Midbrain (tissue), 1 donor: ENCODE results near the gene NUP62.
"Not testable (repeated sequence)": the region's sequence is repeated elsewhere in the genome, so short reads cannot be mapped to it uniquely, and the experiment has no call there.

ENCODE experiments used
- DNase-seq: peaks from one replicate; lab custom pipeline; 2025; lab: John Stamatoyannopoulos, UW

Gene NUP62

DNA sequence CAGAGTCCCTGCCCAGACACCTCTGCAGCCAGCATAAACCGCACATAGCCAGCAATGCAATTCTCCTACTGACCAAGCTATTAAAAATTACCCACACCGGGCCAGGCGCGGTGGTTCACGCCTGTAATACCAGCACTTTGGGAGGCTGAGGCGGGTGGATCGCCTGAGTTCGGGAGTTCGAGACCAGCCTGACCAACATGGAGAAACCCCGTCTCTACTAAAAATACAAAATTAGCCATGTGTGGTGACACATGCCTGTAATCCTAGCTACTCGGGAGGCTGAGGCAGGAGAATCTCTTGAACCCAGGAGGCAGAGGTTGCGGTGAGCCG is 4.5 kb downstream of the NUP62 start:
- not testable (repeated sequence) for DNase-seq

DNA sequence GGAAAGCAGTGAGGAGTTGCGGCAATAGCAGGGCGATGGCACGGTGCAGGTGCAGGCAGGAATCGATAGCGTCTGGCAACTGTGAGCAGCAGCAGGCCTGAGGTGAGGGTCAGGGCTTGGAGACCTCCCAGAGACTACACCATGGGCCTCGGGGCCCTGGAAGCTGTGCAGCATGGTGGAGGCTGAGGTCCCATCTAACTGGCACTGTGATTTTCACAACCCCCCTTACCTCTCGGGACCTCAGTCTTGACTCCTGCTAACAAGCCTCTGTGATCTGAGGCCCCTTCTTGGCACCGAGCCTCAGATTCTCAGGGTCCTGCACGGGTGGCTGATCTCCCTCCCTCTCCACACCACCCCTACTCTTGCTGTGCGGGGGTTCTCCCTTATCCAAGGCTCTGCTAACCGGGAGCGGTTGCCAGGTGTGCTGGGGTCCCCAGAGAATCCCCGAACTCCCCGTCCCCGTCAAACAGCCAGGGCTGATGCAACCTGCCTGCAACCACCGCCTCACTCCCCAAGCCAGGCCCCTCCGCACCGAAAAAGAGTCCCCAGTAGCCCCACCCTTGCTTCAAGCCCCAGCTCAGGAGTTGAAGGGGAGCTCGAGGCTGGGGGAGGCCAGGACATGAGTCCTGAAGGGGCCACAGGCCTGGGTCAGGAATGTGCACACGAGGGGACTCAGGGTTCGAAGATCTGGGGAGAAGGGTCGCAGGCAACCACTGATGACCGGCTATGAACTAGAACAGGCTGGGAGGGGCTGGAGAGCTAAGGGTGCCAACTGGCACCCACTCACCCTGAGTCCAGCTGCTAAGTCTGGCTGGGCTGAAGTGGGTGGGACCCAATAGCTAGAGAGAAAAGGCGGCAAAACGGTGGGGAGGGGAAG is 5.1 kb downstream of the NUP62 start:
- DNase-seq, result no peak

DNA sequence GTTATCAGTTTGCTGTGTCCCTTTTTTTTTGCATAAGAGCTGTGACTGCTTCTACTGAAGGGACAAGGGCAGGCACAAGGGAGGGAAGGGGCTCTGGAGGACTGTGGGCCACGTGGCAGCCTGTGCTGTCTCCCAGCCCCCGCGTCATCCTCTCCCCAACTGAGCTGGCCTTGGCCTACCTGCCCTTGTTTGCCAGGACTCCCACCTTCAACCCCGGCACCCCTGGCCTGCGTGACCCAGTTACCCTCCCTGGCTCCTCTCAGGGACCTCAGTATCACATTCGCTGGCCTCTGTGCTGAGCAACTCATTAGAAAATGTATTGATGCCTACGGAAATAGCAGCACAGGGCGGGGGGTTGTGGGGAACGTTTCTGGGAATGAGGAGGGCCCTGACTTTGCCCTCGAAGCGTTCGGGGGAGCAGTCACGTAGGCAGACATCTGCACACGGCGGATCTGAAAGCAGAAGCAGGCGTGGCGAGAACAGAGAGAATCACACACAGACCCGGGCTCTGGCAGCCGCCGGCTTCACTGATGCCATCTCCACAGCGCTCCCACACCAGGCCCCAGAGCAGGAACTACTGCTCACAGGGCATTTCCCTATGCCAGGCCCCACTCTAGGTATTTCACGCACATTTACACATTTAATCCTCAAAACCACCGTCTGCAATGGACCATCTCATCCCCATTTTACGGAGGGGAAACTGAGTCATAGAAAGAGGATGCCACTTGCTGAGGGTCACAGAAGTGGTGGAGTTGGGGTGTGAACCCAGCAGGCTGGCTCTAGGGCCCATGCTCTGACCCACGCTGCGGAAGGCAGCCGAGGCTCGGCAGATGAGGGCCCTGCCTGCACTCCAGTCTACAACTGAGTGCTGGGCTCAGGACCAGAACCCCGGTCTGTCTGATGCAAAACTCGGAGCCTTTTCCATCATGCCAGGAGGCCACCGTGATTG is 6.0 kb downstream of the NUP62 start:
- DNase-seq, result no peak

DNA sequence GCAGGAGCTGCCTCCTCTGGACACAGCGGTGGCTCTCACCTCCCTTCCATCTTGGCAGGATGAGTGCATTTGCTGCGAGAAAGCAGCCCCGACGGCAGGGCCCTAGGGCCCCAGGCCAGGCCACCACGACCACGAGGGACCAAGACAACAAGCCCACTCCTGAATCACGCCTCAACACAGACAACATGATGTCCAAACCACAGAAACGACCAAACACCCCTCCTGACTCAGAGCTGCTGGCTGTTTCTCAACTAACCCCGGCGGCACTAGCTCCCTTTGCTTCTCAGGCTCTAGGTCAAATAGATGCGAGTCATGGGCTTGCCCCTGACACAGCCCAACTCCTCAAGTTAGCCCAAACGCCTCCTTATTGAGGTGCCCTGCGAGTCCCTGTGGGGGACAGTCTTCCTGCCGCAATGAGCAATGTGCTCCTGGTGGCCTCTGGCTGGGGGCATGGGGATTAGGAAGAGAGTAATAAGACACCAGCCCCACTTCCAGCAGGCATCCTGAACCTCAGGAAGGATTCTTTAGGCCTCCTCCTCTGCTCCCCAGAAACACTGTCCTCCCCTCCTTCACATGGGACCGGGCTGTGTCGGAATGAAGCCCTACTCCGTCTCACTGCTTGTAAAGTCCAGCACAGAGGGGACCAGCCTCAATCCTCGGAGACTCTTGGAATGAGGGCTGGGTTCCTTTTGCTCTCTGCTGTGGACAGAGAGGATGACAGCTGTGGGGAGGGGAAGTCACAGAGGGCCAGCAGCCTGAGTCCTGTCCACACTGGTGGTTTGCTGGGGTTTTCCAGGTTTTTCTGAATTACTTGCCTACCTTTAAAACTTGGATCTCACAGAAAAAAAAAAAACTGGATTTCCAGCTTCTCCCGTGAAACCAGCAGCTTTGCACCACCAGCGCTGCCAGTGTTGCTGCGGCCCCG is 7.2 kb downstream of the NUP62 start:
- DNase-seq, result no peak

DNA sequence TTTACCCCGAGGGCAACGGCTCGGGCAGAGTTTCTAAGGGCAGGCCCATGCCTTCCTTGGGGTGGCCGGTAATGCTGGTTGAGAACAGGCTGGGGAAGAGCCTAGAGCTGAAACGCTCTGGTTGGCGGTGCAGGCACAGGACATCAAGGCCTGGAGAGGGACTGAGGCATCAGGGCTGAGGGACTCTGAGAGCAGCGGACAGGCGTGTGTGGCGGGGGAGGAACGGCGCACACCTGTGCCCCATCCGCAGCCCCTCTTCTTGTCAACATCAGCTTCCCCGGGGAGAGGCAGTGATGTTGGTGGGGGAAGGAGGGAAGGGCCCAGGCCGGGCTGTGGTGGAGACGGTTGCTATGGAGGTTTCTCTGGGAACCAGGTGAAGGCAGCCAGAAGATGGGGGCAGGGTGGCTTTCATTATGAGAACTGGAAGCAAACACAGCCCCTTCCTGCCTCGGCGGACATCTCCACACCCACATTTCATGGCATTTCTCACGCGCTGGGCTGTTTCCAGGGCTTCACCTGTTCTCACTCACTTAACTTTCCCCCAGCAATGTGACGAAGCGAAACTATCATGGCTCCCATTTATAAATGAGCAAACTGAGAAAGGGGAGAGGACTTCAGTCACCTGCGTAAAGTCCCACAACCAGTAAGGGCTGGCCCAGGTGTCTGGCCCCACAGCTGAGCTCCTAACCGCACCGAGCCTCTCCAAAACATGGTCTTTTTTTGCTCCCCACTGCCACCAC is 8.5 kb downstream of the NUP62 start:
- no peak for DNase-seq

DNA sequence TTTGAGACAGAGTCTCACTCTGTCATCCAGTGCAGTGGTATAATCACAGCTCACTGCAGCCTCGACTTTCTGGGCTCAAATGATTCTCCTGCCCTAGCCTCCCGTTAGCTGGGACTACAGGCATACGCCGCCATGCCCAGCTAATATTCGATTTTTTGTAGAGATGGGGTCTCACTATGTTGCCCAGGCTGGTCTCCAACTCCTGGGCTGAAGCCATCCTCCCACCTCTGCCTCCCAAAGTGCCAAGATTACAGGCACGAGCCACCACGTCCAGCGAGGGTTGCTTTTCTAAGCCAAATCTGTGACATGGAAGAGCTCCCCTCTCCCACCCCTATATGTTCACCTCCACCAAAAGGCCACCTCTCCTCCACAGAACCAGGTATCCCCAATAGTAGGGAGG is 11.2 kb downstream of the NUP62 start:
- DNase-seq, result no peak

DNA sequence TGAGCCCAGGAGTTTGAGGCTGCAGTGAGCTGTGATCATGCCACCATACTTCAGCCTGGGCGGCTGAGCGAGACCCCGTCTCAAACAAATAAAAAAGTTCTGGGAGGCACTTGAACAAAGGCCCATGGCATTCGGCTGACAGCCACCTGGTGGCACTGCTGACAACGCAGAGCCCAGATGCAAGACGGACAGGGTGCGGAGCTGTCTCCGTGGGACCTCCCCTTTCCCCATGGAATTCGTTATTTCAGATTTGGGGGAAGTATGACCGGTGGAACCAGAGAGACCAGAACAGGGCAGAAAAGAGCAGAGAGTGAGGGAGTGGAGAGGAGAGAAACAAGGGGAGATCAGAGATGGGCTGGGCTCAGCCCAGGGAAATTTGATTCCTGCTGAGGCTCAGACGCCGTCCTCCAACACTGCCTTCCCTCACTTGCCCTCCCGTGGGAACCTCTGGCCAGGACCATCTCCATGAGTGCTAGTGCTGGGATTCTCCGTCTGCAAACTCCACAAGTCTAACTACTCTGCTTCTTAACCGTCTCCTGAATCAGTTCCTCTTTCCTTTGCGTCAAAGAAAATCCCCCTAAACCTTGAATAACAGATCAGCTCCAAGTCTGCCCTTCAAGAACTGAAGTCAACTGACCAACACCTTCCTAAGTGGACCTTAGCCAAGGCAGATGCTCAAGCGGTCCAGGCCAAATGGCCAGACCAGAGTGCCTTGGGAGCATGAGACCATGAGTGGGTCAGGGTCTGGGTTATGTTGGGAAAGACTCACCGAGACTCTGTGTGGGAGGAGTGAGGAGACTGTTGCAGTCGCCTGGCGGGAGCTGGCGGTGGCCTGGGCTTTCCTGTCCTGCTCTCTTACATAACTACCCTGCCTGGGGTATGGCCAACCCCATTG is 12.2 kb downstream of the NUP62 start:
- DNase-seq, result no peak

DNA sequence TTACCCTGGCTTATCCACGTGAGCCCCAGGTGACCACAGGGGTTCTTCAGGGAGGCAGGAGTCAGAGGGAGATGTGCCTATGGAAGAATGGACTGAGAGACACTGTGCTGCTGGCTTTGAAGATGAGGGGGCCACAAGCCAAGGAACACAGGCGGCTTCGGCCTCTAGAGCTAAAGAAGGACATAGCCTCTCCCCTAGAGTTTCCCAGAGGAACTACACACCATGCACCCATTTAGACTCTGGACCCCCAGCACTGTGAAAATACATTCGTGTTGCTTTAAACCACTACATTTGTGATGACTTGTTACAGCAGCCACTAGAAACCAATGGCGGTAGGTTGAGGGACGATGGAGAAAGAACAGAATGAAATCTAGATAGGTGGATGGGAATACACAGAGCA is 14.0 kb downstream of the NUP62 start:
- DNase-seq, result no peak

DNA sequence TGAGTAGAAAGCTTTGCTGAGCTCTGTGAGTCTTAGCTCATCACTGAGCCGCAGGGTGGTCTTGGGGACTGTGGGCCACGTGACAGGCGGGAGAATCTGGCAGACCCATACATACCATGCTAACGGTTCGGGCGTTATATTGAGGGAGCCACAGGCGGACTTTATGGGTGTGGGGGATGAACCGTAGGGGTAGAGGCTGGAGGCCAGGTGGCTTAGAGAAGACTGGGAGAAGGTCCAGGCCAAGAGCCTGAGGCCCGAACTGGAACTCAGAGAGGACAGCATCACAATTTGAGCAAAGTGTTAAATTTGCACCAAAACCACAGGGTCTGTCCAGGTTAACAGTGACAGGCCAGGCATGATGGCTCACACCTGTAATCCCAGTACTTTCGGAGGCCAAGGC is 15.6 kb downstream of the NUP62 start:
- no peak for DNase-seq

DNA sequence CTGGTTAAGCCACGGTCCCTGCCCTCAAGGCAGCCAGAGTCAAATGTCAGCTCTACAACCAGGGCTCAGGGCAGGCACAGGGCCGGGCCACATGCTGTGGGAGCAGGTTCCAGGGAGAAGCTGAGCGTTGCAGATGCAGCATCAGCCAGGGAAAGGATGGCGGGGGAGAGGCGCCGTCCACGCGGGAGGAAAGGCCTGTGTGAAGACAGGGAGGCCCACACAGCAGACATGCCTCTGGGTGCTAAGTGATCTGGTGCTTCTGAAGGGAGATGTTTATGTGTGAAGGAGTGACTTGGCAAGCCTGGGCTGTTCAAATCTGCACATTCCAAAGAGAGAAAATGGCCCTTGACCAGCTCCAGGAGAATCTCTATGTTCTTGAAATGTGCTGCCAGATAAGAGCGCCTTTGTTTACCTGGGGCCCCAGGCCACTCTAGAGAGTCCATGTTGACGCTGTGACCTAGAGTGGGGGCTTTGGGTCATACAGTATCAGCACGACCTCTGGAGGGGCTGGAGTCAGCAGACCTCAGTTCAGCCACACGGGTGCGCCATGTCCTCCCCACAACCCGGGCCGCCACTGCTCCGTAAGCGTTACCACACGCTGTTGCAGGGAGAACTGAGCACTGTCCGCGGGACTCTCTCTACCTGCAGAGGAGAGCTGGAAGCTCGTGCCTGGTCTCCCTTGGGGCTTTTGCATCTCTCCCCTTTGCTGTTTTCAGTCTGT is 16.2 kb downstream of the NUP62 start:
- DNase-seq, result no peak

DNA sequence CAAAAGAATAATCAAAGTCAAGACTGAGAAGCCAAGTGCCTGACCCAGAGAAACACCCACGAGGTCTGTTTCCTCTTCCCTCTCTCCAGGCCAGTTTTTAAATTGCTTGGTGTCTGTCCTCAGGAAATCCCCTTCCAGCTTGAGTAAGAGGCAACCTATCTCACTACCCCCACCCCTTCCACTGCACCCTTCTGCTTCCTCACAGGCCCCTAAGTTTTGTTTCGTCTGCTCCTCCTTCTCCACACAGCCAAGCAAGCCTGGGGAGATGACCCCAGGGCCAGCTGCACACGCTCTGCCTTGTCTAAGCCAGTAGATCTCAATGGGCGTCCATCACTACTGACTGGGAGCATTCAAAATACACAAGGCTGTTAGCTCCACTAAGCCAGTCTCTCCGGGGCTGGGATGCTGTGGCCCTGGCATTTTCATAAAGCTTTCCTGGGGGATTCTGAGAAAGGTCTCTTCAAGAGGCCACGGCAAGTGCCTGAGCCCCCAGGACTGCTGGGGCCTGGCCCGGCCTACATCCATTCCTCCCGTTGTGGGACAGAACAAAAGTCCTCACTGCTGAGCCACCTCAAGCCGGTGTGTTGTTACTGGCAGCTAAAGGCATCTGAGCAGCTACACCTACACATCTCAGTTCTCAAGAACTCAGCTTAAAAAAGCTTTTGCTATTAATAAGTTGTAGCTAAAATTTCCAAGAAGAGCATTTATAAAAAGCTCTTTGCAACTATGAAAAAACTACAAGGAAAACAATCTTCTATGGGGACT is 17.7 kb downstream of the NUP62 start:
- DNase-seq, result peak; percentile 16

DNA sequence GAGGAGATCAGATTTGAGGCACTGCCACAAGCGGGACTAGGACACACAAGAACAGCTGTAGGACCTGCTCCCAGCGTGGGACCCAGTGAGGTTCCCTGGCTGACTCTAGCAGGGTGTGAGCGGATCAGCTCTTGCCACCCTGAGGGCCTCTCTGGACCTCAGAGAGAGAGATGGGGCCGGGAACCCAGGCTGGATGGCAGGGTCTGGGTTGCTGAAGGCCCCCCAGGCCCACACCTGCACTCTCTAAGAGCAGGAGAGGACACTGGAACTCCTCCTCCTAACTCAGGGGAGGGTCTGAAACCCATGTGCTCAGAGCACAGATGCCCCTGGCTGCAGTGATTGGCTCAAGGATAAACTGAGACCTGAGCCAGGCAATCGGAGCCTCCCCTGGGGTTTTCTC is 19.1 kb downstream of the NUP62 start:
- no peak for DNase-seq

DNA sequence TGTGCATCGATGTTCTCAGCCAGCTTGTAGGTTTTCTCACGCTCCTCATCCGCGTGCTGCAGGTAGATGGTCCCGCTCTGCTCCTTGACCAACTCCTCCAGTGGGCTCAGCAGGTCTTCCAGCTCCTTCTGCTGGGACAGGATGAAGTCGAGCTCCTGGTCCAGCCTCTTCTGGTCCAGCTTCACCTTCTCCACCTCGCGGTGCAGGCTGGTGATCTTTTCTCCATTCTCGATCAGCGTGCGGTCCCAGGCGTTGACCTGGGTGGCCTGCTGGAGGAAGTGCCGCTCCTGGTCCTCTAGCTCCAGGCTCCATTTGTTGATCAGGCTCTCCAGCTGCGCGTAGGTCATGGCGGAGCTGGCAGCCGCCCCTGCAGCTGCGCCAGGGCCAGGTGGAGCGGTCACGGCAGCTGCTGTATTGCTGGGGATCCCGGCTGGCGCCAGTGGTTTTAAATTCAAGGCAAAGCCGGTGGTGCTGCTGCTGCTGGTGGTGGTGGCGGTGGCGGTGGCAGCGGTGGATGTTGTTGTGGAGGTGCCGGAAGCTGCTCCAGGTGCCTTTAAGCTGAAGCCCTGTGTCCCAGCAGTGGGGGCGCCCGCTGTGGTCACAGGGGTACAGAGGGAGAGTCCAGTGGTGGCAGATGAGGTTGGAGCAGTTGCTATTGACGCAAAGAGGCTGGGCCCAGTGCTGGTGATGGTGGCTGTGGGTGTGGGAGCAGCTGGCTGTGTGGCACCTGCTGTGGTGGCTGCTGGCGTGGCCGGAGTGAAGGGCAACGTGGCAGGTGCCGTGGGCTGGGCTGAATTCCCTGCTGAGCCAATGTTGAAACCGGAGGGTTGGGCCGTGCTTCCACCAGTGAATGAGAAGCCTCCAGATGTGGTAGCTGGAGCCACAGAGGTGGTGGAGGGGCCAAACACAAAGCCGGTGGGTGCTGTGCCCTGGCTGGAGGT is 20.6 kb downstream of the NUP62 start:
- no peak for DNase-seq

DNA sequence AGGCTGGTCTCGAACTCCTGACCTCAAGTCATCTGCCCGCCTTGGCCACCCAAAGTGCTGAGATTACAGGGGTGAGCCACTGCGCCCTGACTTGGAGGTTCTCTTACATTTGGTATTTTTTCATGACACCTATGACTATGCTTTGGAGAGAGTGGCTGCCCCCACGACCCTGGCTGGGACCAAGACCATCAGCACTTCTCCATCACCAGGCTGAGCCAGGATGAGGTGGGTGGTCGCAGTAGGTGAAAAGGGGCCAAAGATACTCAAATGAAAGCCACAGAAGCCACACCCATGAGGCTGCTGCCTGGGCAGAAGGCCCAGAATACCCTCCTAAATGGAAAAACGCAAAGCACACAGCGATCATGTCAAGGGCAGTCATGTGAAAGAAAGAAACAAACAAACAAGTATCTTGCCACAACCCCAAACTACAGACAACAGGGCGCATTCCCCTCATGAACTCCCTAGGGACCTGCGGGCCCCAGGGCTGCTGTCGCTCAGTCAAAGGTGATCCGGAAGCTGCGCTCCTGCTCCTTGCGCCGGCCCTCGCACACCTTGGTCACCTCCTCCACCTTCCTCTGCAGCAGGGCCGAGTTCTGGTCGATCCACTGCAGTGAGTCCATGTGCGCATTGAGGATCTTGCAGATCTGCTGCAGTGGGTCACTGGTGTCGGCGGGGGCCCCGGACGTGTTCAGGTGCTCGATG is 21.4 kb downstream of the NUP62 start:
- DNase-seq, result no peak

DNA sequence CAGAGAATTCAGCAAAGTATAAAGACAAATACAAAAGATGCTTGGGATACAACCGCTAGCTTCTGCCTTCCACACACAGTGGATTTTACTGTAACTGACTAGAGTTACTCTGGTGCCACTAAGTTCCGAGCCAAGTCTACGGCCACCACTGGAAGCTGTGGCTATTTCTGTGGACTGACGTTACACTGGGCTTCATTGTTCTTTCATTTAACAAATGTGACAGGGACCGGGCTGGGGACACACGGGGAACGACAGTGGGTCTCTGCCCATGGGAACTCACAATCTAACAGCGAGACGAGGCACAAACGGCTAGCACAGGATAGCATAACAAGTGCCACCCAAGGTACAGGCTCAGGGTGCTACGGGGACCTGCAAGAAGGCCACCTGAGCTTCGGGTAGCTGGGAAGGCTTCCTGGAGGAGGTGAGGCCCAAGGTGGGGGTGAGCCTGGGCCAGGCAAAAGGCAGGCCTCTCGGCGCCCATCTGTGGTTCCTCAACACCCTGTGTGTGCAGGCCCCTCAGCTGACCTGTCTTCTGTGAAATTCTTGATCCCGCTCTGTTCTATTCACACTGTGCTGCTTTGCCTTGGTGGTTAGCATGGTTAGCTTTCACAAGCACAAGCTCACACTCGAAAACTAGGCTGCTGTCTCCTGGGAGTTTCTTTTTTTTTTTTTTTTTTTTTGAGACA is 22.3 kb downstream of the NUP62 start:
- peak; percentile 38 for DNase-seq

DNA sequence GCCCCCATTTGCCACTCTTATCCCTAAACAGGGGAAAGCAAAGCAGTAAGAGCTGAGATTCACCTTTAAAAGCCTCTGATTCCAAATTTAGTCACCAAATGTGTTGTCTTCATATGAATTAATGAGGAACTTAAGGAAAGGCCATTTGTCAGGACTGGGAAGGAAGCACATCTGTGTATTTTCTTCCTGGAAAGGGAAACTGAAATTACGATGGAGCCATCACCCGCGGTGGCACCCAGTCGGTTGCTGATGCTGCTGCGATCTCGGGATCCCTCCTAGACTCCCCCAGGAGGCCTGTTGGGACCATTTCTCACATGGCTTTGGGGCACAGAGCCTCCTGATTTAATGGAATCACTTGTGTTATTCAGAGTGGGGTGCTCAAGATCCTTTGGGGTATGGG is 25.2 kb downstream of the NUP62 start:
- DNase-seq, result no peak
